Hematopoietic multipotent progenitor cell treated with erythropoietin and hydrocortisone succinate and interleukin-3 and kit ligand, for 6 days (in vitro differentiated cells): ENCODE data around the gene SLC7A11.

Source experiments
- DNase-seq: peaks from one replicate; pipeline ENCODE4 v3.0.0-alpha.2; 2015

SLC7A11 gene

GRCh38 chr4:138140879-138141278 is 101.3 kb downstream of the SLC7A11 start:
- no peak for DNase-seq

GRCh38 chr4:138138774-138139173 is 103.4 kb downstream of the SLC7A11 start:
- no peak for DNase-seq

- DNase-seq = no peak
These were observed 106.5 kb downstream of the SLC7A11 start for GRCh38 chr4:138135610-138136009.

GRCh38 chr4:138118270-138118669 is 123.9 kb downstream of the SLC7A11 start:
- no peak for DNase-seq

GRCh38 chr4:138115053-138115452 is 127.1 kb downstream of the SLC7A11 start:
- DNase-seq = no peak

- DNase-seq = no peak
These were observed 127.7 kb downstream of the SLC7A11 start for GRCh38 chr4:138114434-138114833.
